Kasumi-1 (cell line): ENCODE results near the gene LGALS7.
"Not testable (repeated sequence)": the region's sequence is repeated elsewhere in the genome, so short reads cannot be mapped to it uniquely, and the experiment has no call there.

ENCODE experiments used
- DNase-seq, 2 experiments: peaks; one replicate each; lab custom pipeline; 2025; lab: John Stamatoyannopoulos, UW

The LGALS7 gene

GRCh38 chr19:38770949-38771275 is 2.4 kb downstream of the LGALS7 start:
- DNase-seq: not testable (repeated sequence)

- not testable (repeated sequence) for DNase-seq
Measured at GRCh38 chr19:38770228-38770948, 2.9 kb downstream of the LGALS7 start.

- peak in 1 of 2 experiments; percentile 8 for DNase-seq
Measured at GRCh38 chr19:38769635-38770211, 3.6 kb downstream of the LGALS7 start.

- DNase-seq: no peak
Measured at GRCh38 chr19:38766276-38767047, 6.9 kb downstream of the LGALS7 start.

GRCh38 chr19:38765214-38765613 is 8.1 kb downstream of the LGALS7 start:
- no peak for DNase-seq

- DNase-seq: no peak
Measured at GRCh38 chr19:38763795-38764220, 9.5 kb downstream of the LGALS7 start.

- DNase-seq: not testable (repeated sequence)
Measured at GRCh38 chr19:38761884-38762389, 11.4 kb downstream of the LGALS7 start.

- not testable (repeated sequence) for DNase-seq
Measured at GRCh38 chr19:38760805-38761517, 12.4 kb downstream of the LGALS7 start.

- no peak for DNase-seq
Measured at GRCh38 chr19:38759590-38760003, 13.7 kb downstream of the LGALS7 start.

GRCh38 chr19:38754196-38754595 is 19.1 kb downstream of the LGALS7 start:
- DNase-seq: not testable (repeated sequence)

GRCh38 chr19:38753783-38754182 is 19.5 kb downstream of the LGALS7 start:
- not testable (repeated sequence) for DNase-seq

- DNase-seq: no peak
Measured at GRCh38 chr19:38745316-38745715, 28.0 kb downstream of the LGALS7 start.

GRCh38 chr19:38744874-38745273 is 28.4 kb downstream of the LGALS7 start:
- DNase-seq: no peak

GRCh38 chr19:38744298-38744681 is 29.0 kb downstream of the LGALS7 start, which contains the start of gene CAPN12:
CAPN12 (minus strand) TSS chr19:38744474; CDS start chr19:38744165, 309 bp downstream.
- DNase-seq: no peak

GRCh38 chr19:38743394-38744297 is 29.7 kb downstream of the LGALS7 start:
- no peak for DNase-seq

GRCh38 chr19:38742906-38743305 is 30.4 kb downstream of the LGALS7 start:
- no peak for DNase-seq

- DNase-seq: no peak
Measured at GRCh38 chr19:38742296-38742695, 31.0 kb downstream of the LGALS7 start.

- DNase-seq: no peak
Measured at GRCh38 chr19:38741670-38742069, 31.6 kb downstream of the LGALS7 start.

- DNase-seq: no peak
Measured at GRCh38 chr19:38740932-38741331, 32.4 kb downstream of the LGALS7 start.

GRCh38 chr19:38740257-38740592 is 33.1 kb downstream of the LGALS7 start:
- DNase-seq: no peak
